LNCAP (cell line): Measurements from ENCODE around the gene COX6B2.

ENCODE experiments used
- TF ChIP-seq, protein P1 (sequence below): fragments of 450-650 bp; IDR thresholded peaks from 2 replicates; pipeline ENCODE4 v1.5.1; 2017; ENCODE audit warnings: mild to moderate bottlenecking

Gene COX6B2

DNA sequence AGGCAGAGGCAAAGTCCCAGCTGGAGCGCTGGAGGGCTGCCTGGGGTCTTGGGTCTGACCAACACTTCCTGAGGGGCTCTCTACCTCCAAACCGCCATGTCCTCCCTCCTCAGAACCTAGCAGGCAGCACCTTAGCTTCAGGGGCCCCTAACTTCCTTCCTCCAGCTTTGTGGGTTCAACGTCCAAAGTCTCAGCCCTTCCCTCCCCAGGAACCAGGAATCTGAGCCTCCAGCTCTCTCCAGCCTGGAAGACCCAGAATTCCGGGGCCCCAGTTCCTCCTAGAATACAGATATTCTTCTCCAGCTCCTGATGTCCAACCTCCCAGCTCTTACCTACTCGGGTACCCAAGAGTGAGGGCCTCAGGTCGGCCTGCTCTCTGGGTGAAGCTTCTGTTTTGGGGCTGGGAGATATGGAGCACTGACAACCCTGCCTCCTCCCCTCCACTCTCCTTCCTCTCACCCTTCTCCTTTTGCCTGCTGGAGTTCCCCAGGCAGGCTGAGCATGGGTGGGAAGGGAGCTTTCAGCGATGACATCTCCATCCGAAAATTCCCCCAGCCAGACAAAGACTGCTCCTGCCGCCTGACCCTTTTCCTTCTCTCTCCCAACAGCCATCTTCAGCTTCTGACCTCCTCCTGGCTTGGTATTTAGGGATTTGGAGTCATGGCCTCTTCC, 32.9 kb downstream of the COX6B2 start:
- TF ChIP-seq, protein P1, sequence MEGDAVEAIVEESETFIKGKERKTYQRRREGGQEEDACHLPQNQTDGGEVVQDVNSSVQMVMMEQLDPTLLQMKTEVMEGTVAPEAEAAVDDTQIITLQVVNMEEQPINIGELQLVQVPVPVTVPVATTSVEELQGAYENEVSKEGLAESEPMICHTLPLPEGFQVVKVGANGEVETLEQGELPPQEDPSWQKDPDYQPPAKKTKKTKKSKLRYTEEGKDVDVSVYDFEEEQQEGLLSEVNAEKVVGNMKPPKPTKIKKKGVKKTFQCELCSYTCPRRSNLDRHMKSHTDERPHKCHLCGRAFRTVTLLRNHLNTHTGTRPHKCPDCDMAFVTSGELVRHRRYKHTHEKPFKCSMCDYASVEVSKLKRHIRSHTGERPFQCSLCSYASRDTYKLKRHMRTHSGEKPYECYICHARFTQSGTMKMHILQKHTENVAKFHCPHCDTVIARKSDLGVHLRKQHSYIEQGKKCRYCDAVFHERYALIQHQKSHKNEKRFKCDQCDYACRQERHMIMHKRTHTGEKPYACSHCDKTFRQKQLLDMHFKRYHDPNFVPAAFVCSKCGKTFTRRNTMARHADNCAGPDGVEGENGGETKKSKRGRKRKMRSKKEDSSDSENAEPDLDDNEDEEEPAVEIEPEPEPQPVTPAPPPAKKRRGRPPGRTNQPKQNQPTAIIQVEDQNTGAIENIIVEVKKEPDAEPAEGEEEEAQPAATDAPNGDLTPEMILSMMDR = no peak

DNA sequence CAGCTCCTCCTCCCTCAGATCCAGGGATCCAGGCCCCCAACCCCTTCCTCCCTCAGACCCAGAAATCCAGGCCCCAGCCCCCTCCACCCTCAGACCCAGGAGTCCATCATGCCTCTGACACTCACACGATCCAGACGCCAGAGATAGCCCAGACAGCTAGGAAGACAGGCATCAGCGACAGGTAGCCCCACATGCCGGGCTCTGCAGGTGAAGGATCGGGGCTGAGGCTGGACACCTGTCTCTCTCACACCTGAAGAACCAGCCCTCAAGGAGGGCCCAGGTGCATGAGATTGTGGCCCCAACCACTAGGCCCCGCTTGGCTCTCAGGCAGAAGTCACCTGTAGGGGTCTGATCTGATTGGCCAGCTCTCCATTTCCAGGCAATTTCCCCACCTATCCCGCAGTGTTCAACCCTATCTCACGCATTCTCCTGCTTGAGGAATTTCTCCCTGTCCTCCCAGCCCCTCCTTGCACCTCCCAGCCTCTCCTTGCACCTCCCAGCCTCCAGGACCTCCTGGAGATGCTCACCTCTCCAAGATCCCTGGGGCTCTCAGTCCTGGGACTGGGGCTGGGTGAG, 33.6 kb downstream of the COX6B2 start:
- TF ChIP-seq, protein P1 = no peak

DNA sequence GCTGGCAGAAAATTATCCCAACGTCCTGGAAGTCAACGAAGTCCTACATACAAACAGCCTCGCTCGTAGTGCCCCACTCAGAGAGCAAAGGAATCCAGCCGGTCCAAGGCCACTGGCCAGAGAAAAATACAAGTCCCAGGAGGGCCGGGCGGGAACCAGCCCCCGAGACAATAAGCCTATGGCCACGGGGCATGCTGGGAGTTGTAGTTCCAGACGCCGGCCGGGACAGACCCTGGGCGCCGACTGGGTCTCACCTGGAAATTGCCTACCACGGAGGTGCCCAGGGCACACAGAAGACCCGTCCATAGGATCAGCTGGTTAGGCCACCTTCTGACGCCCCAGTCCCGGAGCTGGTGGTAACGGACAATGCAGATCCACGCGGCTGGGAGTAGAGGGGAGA, 34.7 kb downstream of the COX6B2 start:
- TF ChIP-seq, protein P1 = no peak

DNA sequence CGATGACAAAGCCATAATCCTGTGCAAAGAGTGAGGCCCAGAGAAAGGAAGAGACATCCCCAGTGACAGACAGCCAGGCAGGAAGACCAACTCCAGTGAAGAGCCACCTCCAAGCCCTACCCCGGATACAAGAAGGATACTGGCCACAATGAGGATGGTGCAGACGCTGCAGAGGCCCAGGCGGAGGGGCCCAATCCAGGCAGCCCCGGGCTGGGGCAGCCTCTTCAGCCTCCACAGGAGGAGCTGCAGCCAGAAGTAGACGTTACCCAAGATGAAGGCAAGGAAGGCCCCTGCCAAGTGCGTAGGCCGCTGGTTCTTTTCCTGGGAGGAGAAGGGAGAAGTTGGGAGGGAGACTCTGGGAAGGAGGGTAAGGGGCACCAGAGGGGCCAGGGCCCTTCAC, 37.9 kb downstream of the COX6B2 start:
- TF ChIP-seq, protein P1 = no peak

DNA sequence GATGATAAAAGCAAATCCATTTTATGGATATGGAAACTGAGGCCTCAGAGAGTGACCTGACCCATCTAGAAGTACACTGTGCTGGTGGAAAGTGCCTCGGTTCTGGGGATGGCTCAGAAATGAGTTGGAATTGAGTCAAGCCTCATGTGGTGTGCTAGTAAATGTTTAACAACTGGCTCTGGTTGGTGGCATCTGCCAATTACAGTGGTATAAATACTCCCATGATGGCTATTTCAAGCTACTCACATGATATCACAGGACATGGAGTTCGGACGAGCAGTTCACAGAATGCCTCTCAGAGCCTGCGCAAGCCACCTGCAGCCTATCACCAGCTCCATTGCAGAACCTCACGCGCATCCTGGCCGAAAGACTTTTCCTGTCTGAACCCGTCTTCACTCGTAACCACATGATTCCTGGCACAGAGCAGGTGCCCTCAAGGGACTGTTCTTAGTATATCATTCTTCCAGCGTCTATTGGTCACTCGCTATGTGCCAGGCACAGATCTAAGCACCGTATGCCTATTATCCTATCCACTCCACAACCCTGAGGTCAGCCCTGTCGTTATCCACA, 38.5 kb downstream of the COX6B2 start:
- TF ChIP-seq, protein P1 = no peak

DNA sequence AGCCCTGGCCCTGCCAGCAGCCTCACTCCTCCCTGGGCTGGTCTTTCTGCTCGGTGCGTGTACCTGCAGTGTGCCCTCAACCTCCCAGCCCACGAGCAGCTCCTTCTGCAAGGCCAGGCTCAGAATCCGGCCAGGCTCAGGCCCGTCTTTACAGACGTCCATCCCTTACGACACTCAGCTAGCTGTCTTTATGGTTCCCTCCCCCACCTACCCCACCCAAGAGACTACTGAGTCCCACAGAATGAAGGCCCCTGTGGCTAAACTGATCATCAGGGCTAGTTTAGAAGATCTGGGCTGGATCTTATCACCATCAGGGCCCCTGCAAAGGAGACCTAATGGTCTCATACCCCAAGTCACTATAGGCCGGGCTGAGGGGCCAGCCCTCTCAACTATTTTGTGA, 40.1 kb downstream of the COX6B2 start:
- TF ChIP-seq, protein P1 = no peak

DNA sequence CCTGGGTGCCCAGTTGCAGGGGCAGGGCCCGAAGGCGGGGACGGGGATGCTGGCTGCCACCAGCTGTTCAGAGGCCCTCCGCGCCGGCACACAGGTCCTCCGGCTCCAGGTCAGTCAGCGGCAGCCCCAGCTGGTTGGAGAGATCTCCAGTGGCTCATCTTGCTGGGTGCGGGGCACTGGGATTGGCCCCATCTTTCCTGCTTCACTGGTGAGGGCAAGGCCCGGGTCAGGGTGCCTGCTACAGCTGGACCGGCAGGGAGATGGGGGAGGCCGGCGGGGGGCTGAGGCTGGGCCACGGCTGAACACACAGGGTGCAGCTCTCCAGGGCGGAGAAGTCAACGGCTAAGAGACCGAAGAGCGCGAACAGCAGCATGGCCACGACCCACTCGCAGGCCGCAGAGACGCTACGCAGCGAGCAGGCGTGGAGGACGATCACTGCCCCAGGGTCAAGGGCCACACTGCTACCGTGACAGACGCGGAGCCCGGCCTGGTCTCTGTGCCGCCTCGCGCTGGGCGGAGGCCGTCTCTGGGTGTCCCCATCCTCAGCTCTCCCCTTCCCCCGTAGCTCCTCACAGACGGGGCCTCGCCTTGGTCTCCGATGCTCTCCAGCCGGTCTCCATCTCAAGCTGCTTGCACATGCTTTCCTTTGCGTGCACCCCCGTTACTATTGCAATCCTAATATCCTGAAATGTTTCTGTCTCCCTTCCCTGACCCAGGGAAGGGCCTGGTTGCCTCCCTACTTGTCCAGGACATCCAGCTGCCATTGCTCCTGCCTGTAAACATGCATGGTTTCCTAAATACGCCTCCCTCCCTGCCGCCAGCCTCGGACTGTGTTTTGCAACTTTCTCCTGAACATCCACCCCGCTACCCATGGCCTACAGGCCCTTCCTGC, 41.7 kb downstream of the COX6B2 start:
- TF ChIP-seq, protein P1 = no peak
